ENCODE measurements around the gene BRAT1. TPM values are rescaled to one million over a fixed set of nuclear protein-coding genes. Genes with fewer than 3 reads are reported as not detected.

BRAT1 gene
- polyA plus RNA-seq, 1 donor from 2014 or later, result 60.3 TPM

DNA sequence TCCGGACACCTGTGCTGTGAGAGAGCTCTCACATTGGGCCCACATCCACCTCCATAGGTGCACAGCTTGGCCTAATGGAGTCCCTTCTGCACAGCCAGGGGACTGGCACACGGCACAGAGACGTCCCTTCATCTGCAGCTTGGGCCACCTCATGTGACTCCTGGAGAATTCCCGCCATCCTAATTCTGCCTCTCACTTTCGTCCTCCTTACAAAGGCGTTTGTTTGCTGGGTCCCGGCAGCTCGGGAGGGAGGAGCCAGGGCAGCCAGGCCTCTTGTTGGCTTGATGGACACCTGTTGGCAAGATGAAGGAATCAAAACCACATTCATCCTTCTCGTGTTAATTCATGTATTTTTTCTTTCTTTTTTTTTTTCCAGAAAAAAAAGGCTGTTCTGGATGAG, 45.7 kb upstream of the BRAT1 start:
- Histone ChIP-seq H3K27ac (ENCODE audit: low read length) (no peak overlapping the region), H3K9me2 (ENCODE audit: insufficient read depth, low read length) (no peaks in the 10 kb centered on the region), H3K9me3 (ENCODE audit: low read length) (no peaks in the 10 kb centered on the region), H2AFZ (ENCODE audit: low read depth, low read length) (no peak overlapping the region), H3K36me3 (ENCODE audit: insufficient read depth, low read length) (no peaks in the 10 kb centered on the region), H3K4me3 (ENCODE audit: low read length) (no peak overlapping the region), H3F3A (ENCODE audit: insufficient read depth, low read length, poor library complexity, severe bottlenecking) (no peaks in the 10 kb centered on the region), H3K27me3 (ENCODE audit: insufficient read depth, low read depth, low read length) (no peaks in the 10 kb centered on the region), H3K9ac (ENCODE audit: low read length) (no peak overlapping the region), H4K20me1 (ENCODE audit: insufficient read depth) (no peaks in the 10 kb centered on the region), H3K4me2 (ENCODE audit: low read length) (no peak overlapping the region), H3K79me2 (replicated peaks; ENCODE audit: insufficient read depth, low read length) (no peaks in the 10 kb centered on the region)
- no peak for TF ChIP-seq RAD21 (conservative IDR thresholded peaks at IDR 0.05)

DNA sequence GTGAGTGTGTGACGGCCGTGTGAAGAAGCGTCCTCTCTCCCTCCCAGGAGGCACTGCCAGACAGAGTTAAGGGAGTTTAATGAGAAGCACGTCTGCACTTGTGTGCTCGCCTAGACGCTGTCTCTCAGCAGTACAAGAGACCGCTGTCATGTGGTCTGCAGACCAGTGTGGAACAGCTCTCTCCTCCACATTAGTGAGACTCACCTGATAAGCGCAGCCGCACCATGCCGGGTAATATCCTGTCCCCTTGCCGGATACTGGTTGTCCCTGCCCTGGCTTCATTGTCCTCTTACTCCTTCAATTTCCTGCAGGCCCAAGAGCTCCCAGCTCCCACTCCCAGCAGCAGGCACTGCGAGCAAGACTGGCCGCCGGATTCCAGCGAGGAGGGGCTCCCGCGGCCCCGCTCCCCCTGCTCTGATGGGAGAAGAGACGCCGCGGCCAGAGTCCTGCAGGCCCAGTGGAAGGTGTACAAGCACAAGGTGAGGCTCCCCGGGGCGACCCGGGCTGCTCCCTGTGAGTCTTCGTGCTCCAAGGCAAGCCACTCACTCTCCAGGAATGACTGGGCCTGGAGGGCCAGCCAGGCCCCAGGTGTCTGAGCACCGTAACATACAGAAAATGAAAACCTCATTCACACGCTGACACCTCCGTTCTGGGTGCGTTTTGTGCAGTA, 43.0 kb upstream of the BRAT1 start:
- H3K27me3 ChIP-seq (ENCODE audit: insufficient read depth, low read depth, low read length), result no peaks in the 10 kb centered on the region
- H3K4me2 ChIP-seq (ENCODE audit: low read length), result no peak overlapping the region
- no peaks in the 10 kb centered on the region for H3F3A ChIP-seq (ENCODE audit: insufficient read depth, low read length, poor library complexity, severe bottlenecking)
- no peaks in the 10 kb centered on the region for H4K20me1 ChIP-seq (ENCODE audit: insufficient read depth)
- H2AFZ ChIP-seq (ENCODE audit: low read depth, low read length), result no peak overlapping the region
- H3K9me3 ChIP-seq (ENCODE audit: low read length), result no peaks in the 10 kb centered on the region
- TF ChIP-seq POLR2AphosphoS5 (IDR thresholded peaks at IDR 0.05), result no peak
- TF ChIP-seq MXI1 (conservative IDR thresholded peaks at IDR 0.05; ENCODE audit: poor library complexity, severe bottlenecking), result no peak
- TF ChIP-seq RAD21 (conservative IDR thresholded peaks at IDR 0.05), result no peak
- TF ChIP-seq TAF1 (IDR thresholded peaks at IDR 0.05; ENCODE audit: low read depth), result no peak
- TF ChIP-seq, protein P1, sequence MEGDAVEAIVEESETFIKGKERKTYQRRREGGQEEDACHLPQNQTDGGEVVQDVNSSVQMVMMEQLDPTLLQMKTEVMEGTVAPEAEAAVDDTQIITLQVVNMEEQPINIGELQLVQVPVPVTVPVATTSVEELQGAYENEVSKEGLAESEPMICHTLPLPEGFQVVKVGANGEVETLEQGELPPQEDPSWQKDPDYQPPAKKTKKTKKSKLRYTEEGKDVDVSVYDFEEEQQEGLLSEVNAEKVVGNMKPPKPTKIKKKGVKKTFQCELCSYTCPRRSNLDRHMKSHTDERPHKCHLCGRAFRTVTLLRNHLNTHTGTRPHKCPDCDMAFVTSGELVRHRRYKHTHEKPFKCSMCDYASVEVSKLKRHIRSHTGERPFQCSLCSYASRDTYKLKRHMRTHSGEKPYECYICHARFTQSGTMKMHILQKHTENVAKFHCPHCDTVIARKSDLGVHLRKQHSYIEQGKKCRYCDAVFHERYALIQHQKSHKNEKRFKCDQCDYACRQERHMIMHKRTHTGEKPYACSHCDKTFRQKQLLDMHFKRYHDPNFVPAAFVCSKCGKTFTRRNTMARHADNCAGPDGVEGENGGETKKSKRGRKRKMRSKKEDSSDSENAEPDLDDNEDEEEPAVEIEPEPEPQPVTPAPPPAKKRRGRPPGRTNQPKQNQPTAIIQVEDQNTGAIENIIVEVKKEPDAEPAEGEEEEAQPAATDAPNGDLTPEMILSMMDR (IDR thresholded peaks at IDR 0.05; ENCODE audit: poor library complexity, severe bottlenecking), result no peak
- TF ChIP-seq EP300 (conservative IDR thresholded peaks at IDR 0.05; ENCODE audit: poor library complexity, severe bottlenecking), result no peak
- TF ChIP-seq EZH2 (IDR thresholded peaks at IDR 0.05; ENCODE audit: borderline replicate concordance, insufficient read depth, low read length, poor library complexity, severe bottlenecking), result no peak
- no peak overlapping the region for H3K27ac ChIP-seq (ENCODE audit: low read length)
- H3K9ac ChIP-seq (ENCODE audit: low read length), result no peak overlapping the region
- no peaks in the 10 kb centered on the region for H3K79me2 ChIP-seq (replicated peaks; ENCODE audit: insufficient read depth, low read length)
- H3K36me3 ChIP-seq (ENCODE audit: insufficient read depth, low read length), result no peaks in the 10 kb centered on the region
- no peaks in the 10 kb centered on the region for H3K9me2 ChIP-seq (ENCODE audit: insufficient read depth, low read length)
- H3K4me3 ChIP-seq (ENCODE audit: low read length), result no peak overlapping the region

DNA sequence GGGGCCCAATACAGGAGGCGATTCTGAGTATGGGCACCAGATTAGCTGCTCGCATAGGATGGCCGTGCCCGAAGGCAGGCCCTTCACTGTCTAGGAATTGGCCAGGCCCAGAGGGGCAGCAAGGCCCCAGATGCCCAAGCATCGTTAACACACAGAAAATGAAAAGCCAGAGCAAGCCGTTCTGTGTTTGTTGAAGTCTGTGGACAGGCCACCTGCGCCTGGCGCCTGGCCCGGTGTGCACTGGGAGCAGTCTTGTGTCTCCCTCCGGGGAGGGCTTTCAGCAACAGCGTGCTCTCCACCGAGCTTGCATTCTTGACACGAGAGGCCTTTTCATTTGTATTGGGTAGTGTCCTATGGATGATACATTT, 41.9 kb upstream of the BRAT1 start:
- H3F3A ChIP-seq (ENCODE audit: insufficient read depth, low read length, poor library complexity, severe bottlenecking), result no peaks in the 10 kb centered on the region
- no peak overlapping the region for H3K4me2 ChIP-seq (ENCODE audit: low read length)
- TF ChIP-seq MXI1 (conservative IDR thresholded peaks at IDR 0.05; ENCODE audit: poor library complexity, severe bottlenecking) (no peak), RAD21 (conservative IDR thresholded peaks at IDR 0.05) (no peak), EZH2 (IDR thresholded peaks at IDR 0.05; ENCODE audit: borderline replicate concordance, insufficient read depth, low read length, poor library complexity, severe bottlenecking) (no peak), SMC3 (conservative IDR thresholded peaks at IDR 0.05; ENCODE audit: poor library complexity) (no peak), TAF1 (IDR thresholded peaks at IDR 0.05; ENCODE audit: low read depth) (no peak), POLR2AphosphoS5 (IDR thresholded peaks at IDR 0.05) (no peak), EP300 (conservative IDR thresholded peaks at IDR 0.05; ENCODE audit: poor library complexity, severe bottlenecking) (no peak)
- TF ChIP-seq, protein P1 (IDR thresholded peaks at IDR 0.05; ENCODE audit: poor library complexity, severe bottlenecking), result no peak
- TF ChIP-seq, protein P2, sequence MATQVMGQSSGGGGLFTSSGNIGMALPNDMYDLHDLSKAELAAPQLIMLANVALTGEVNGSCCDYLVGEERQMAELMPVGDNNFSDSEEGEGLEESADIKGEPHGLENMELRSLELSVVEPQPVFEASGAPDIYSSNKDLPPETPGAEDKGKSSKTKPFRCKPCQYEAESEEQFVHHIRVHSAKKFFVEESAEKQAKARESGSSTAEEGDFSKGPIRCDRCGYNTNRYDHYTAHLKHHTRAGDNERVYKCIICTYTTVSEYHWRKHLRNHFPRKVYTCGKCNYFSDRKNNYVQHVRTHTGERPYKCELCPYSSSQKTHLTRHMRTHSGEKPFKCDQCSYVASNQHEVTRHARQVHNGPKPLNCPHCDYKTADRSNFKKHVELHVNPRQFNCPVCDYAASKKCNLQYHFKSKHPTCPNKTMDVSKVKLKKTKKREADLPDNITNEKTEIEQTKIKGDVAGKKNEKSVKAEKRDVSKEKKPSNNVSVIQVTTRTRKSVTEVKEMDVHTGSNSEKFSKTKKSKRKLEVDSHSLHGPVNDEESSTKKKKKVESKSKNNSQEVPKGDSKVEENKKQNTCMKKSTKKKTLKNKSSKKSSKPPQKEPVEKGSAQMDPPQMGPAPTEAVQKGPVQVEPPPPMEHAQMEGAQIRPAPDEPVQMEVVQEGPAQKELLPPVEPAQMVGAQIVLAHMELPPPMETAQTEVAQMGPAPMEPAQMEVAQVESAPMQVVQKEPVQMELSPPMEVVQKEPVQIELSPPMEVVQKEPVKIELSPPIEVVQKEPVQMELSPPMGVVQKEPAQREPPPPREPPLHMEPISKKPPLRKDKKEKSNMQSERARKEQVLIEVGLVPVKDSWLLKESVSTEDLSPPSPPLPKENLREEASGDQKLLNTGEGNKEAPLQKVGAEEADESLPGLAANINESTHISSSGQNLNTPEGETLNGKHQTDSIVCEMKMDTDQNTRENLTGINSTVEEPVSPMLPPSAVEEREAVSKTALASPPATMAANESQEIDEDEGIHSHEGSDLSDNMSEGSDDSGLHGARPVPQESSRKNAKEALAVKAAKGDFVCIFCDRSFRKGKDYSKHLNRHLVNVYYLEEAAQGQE (IDR thresholded peaks at IDR 0.05; ENCODE audit: borderline replicate concordance), result no peak
- H4K20me1 ChIP-seq (ENCODE audit: insufficient read depth), result no peaks in the 10 kb centered on the region
- no peak overlapping the region for H3K27ac ChIP-seq (ENCODE audit: low read length)
- H3K27me3 ChIP-seq (ENCODE audit: insufficient read depth, low read depth, low read length), result no peaks in the 10 kb centered on the region
- H3K36me3 ChIP-seq (ENCODE audit: insufficient read depth, low read length), result no peaks in the 10 kb centered on the region
- no peaks in the 10 kb centered on the region for H3K9me3 ChIP-seq (ENCODE audit: low read length)
- no peak overlapping the region for H3K4me3 ChIP-seq (ENCODE audit: low read length)
- no peaks in the 10 kb centered on the region for H3K9me2 ChIP-seq (ENCODE audit: insufficient read depth, low read length)
- no peaks in the 10 kb centered on the region for H3K79me2 ChIP-seq (replicated peaks; ENCODE audit: insufficient read depth, low read length)
- H3K9ac ChIP-seq (ENCODE audit: low read length), result no peak overlapping the region
- H2AFZ ChIP-seq (ENCODE audit: low read depth, low read length), result no peak overlapping the region
